ENCODE results near the gene PEX11A.

The PEX11A gene

GRCh38 chr15:89674526-89674925 is 16.0 kb downstream of the PEX11A start:
- no peak for DNase-seq (ENCODE audit: low read depth)

- no peak for DNase-seq (ENCODE audit: low read depth)
Observed at GRCh38 chr15:89673165-89673512, 17.4 kb downstream of the PEX11A start.

GRCh38 chr15:89672221-89673164 is 18.1 kb downstream of the PEX11A start:
- no peak for DNase-seq (ENCODE audit: low read depth)

- no peak for DNase-seq (ENCODE audit: low read depth)
Observed at GRCh38 chr15:89671687-89672086, 18.9 kb downstream of the PEX11A start.

- DNase-seq (ENCODE audit: low read depth) = no peak
Observed at GRCh38 chr15:89670971-89671560, 19.5 kb downstream of the PEX11A start.

- DNase-seq (ENCODE audit: low read depth) = no peak
Observed at GRCh38 chr15:89669941-89670340, 20.6 kb downstream of the PEX11A start.

GRCh38 chr15:89669309-89669865 is 21.2 kb downstream of the PEX11A start:
- DNase-seq (ENCODE audit: low read depth) = no peak

- no peak for DNase-seq (ENCODE audit: low read depth)
Observed at GRCh38 chr15:89668171-89668570, 22.4 kb downstream of the PEX11A start.

- no peak for DNase-seq (ENCODE audit: low read depth)
Observed at GRCh38 chr15:89667706-89667960, 22.9 kb downstream of the PEX11A start.

- DNase-seq (ENCODE audit: low read depth) = no peak
Observed at GRCh38 chr15:89666858-89667705, 23.5 kb downstream of the PEX11A start.

- DNase-seq (ENCODE audit: low read depth) = no peak
Observed at GRCh38 chr15:89666184-89666857, 24.2 kb downstream of the PEX11A start.

- DNase-seq (ENCODE audit: low read depth) = no peak
Observed at GRCh38 chr15:89665449-89666181, 24.9 kb downstream of the PEX11A start.

GRCh38 chr15:89664441-89665350 is 25.9 kb downstream of the PEX11A start:
- DNase-seq (ENCODE audit: low read depth) = no peak

- no peak for DNase-seq (ENCODE audit: low read depth)
Observed at GRCh38 chr15:89662893-89663626, 27.5 kb downstream of the PEX11A start.

GRCh38 chr15:89660556-89660955 is 30.0 kb downstream of the PEX11A start:
- DNase-seq (ENCODE audit: low read depth) = no peak

- no peak for DNase-seq (ENCODE audit: low read depth)
Observed at GRCh38 chr15:89659295-89659694, 31.3 kb downstream of the PEX11A start.

GRCh38 chr15:89657686-89658200 is 32.8 kb downstream of the PEX11A start:
- DNase-seq (ENCODE audit: low read depth) = no peak

- no peak for DNase-seq (ENCODE audit: low read depth)
Observed at GRCh38 chr15:89656116-89656815, 34.3 kb downstream of the PEX11A start.
